SU-DHL-6 (cell line): ENCODE results near the gene YES1.

Experiments used
- CTCF ChIP-seq: fragments of 200-600 bp; sonication (generic); IDR thresholded peaks from one replicate; pipeline ENCODE4 v1.5.1; 2017; ENCODE audit warnings: antibody characterized with exemption, mild to moderate bottlenecking, low read length, moderate library complexity; ENCODE audit not compliant: insufficient read depth, poor library complexity, severe bottlenecking
- EZH2phosphoT487 ChIP-seq: fragments of 200-600 bp; sonication (generic), shearing (Covaris generic); conservative IDR thresholded peaks from 2 replicates; pipeline ENCODE4 v1.6.1; 2018; ENCODE audit warnings: mild to moderate bottlenecking, antibody characterized with exemption, low read length, moderate library complexity, mixed read lengths

- TF ChIP-seq CTCF = no peak
- TF ChIP-seq EZH2phosphoT487 = no peak
Measured at GRCh38 chr18:679516-679915, 132.5 kb downstream of the YES1 start.
